Measurements from ENCODE around the gene OR11G2.

DNA sequence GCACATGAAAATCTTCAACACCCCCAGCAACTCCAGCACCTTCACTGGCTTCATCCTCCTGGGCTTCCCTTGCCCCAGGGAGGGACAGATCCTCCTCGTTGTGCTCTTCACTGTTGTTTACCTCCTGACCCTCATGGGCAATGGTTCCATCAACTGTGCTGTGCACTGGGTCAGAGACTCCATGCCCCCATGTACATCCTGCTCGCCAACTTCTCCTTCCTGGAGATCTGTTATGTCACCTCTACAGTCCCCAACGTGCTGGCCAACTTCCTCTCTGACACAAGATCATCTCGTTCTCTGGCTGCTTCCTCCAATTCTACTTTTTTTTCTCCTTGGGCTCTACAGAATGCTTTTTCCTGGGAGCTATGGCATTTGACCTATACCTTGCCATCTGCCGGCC is 11.5 kb upstream of the OR11G2 start:
- TF ChIP-seq RAD21 (IDR thresholded peaks at IDR 0.05; ENCODE audit: low read length) (no peak), NRF1 (IDR thresholded peaks at IDR 0.05; ENCODE audit: low read depth, low read length) (no peak), FOXJ3 (CRISPR knock-in tag; IDR thresholded peaks at IDR 0.05) (no peak), POLR2AphosphoS5 (IDR thresholded peaks at IDR 0.05; ENCODE audit: low read depth, low read length) (no peak), GABPA (IDR thresholded peaks at IDR 0.05; ENCODE audit: low read depth) (no peak), CHD2 (IDR thresholded peaks at IDR 0.05; ENCODE audit: low read length, partially characterized antibody) (no peak), TAF1 (IDR thresholded peaks at IDR 0.05; ENCODE audit: borderline replicate concordance, low read depth, low read length) (no peak), SIN3A (IDR thresholded peaks at IDR 0.05; ENCODE audit: borderline replicate concordance, low read depth, low read length) (no peak), YY1 (IDR thresholded peaks at IDR 0.05; ENCODE audit: low read depth) (no peak), SMC3 (IDR thresholded peaks at IDR 0.05; ENCODE audit: low read depth, low read length) (no peak), TEAD4 (IDR thresholded peaks at IDR 0.05; ENCODE audit: borderline replicate concordance, insufficient read depth) (no peak)
- TF ChIP-seq, protein P1, sequence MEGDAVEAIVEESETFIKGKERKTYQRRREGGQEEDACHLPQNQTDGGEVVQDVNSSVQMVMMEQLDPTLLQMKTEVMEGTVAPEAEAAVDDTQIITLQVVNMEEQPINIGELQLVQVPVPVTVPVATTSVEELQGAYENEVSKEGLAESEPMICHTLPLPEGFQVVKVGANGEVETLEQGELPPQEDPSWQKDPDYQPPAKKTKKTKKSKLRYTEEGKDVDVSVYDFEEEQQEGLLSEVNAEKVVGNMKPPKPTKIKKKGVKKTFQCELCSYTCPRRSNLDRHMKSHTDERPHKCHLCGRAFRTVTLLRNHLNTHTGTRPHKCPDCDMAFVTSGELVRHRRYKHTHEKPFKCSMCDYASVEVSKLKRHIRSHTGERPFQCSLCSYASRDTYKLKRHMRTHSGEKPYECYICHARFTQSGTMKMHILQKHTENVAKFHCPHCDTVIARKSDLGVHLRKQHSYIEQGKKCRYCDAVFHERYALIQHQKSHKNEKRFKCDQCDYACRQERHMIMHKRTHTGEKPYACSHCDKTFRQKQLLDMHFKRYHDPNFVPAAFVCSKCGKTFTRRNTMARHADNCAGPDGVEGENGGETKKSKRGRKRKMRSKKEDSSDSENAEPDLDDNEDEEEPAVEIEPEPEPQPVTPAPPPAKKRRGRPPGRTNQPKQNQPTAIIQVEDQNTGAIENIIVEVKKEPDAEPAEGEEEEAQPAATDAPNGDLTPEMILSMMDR (IDR thresholded peaks at IDR 0.05), result no peak
- TF ChIP-seq, protein P2, sequence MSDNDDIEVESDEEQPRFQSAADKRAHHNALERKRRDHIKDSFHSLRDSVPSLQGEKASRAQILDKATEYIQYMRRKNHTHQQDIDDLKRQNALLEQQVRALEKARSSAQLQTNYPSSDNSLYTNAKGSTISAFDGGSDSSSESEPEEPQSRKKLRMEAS (IDR thresholded peaks at IDR 0.05; ENCODE audit: low read depth), result no peak

Data from SK-N-SH (cell line).